K562 (cell line): Measurements from ENCODE around the gene FASTK. TPM values are rescaled to one million over a fixed set of nuclear protein-coding genes. Genes with fewer than 3 reads are reported as not detected.

Experiments used
- ARID4B ChIP-seq: sonication (generic); formaldehyde crosslinking; IDR thresholded peaks from 2 replicates; pipeline ENCODE4 v1.8.0; 2022; ENCODE audit warnings: mild to moderate bottlenecking, missing genetic modification reagents
- ASH1L ChIP-seq: fragments of 450-650 bp; IDR thresholded peaks from 2 replicates; pipeline ENCODE4 v1.6.1; 2018; ENCODE audit warnings: borderline replicate concordance, mild to moderate bottlenecking, low read depth; ENCODE audit not compliant: partially characterized antibody
- CBFB ChIP-seq: sonication (generic); formaldehyde crosslinking; IDR thresholded peaks from 2 replicates; pipeline ENCODE4 v1.4.0; 2020; ENCODE audit warnings: mild to moderate bottlenecking, missing genetic modification reagents
- CBX3 ChIP-seq, 2 experiments: IDR thresholded peaks; 1 replicate in 1 of 2; 2 replicates in 1 of 2; pipeline ENCODE4 v1.6.1; 2012; ENCODE audit warnings: inconsistent platforms in 2 of 2, low read length in 2 of 2, borderline replicate concordance in 1 of 2, control low read depth in 1 of 2
- DACH1 ChIP-seq: fragments of 450-650 bp; IDR thresholded peaks from 2 replicates; pipeline ENCODE4 v1.6.1; 2018; ENCODE audit not compliant: partially characterized antibody
- HBP1 ChIP-seq: fragments of 450-650 bp; formaldehyde crosslinking; IDR thresholded peaks from 2 replicates; pipeline ENCODE4 v1.4.0; 2022; ENCODE audit warnings: missing genetic modification characterization
- PHTF2 ChIP-seq: fragments of 250-450 bp; sonication (Bioruptor Pico); IDR thresholded peaks from 2 replicates; pipeline ENCODE4 v1.5.0; 2021; ENCODE audit warnings: mild to moderate bottlenecking
- POU5F1 ChIP-seq: fragments of 150-350 bp; IDR thresholded peaks from 2 replicates; pipeline ENCODE4 v1.6.1; 2014; ENCODE audit warnings: borderline replicate concordance, low read length, low read depth, mild to moderate bottlenecking; ENCODE audit not compliant: partially characterized antibody
- USF2 ChIP-seq: sonication (generic); formaldehyde crosslinking; IDR thresholded peaks from 2 replicates; pipeline ENCODE4 v1.5.0; 2020; ENCODE audit warnings: missing genetic modification reagents
- ZBTB43 ChIP-seq: sonication (generic); formaldehyde crosslinking; IDR thresholded peaks from 2 replicates; pipeline ENCODE4 v1.8.0; 2023; ENCODE audit warnings: mild to moderate bottlenecking, missing genetic modification reagents
- ZMIZ1 ChIP-seq, 2 experiments: fragments of 150-350 bp in 1 of 2; IDR thresholded peaks; 2 replicates each; pipeline ENCODE4 v1.6.1; 2012 to 2016; ENCODE audit warnings: low read depth in 2 of 2, low read length in 2 of 2, mild to moderate bottlenecking in 1 of 2, moderate library complexity in 1 of 2
- ZNF12 ChIP-seq: sonication (generic); formaldehyde crosslinking; IDR thresholded peaks from 2 replicates; pipeline ENCODE4 v1.4.0; 2020; ENCODE audit warnings: mild to moderate bottlenecking, missing genetic modification reagents
- polyA plus RNA-seq, 8 experiments: library from polyadenylated mRNA; depleted of rRNA in 4 of 8; stranded (reverse) in 5 of 8; unstranded in 3 of 8; fragments of >200 nt; fragmentation: Nextera tagmentation in 2 of 8; fragmentation: Illumina TruSeq in 1 of 8; extraction: Ambion mirVana in 2 of 8; extraction: Trizol in 1 of 8; gene quantifications; 2 replicates each; pipeline versions ENCODE4 v1.2.1 to v1.2.3, GENCODE V29; 2011 to 2014; ENCODE audit warnings: inconsistent platforms in 1 of 8, missing spikeins in 1 of 8
- total RNA-seq, 7 experiments: library from RNA; depleted of rRNA in 6 of 7; stranded (reverse); fragments of >200 nt in 6 of 7; fragmentation: Illumina TruSeq in 2 of 7; extraction: Trizol in 2 of 7; gene quantifications; 2 replicates each; pipeline versions ENCODE4 v1.2.1 to v1.2.3, GENCODE V29; 2011 to 2021; ENCODE audit warnings: low replicate concordance in 1 of 7

Gene FASTK
- total and polyA plus RNA-seq, 9 of the 15 experiments (the other 6 are each of a cell fraction or from before 2014, with no cell fraction given): 0.51 to 150 (median 48.2) TPM

- no peak for TF ChIP-seq ZMIZ1 (IDR thresholded peaks at IDR 0.05; ENCODE audit: low read depth in 2 of 2, low read length in 2 of 2)
- TF ChIP-seq ZBTB43 (CRISPR knock-in tag): no peak
- TF ChIP-seq ZNF12 (CRISPR knock-in tag): 0 out of 2 replicates have a peak, but pooled peaks have one; percentile 49
- 0 out of 3 replicates have a peak, but pooled peaks of 1 of the 2 experiments have one; percentile 6 for TF ChIP-seq CBX3 (IDR thresholded peaks at IDR 0.05; ENCODE audit: borderline replicate concordance in 1 of 2, low read length in 2 of 2)
- peak; percentile 96 for TF ChIP-seq CBFB (CRISPR knock-in tag)
- no peak for TF ChIP-seq ASH1L
- peak; percentile 95 for TF ChIP-seq USF2 (CRISPR knock-in tag)
- TF ChIP-seq DACH1: peak; percentile 57
- TF ChIP-seq PHTF2 (CRISPR knock-in tag): no peak
- peak; percentile 96 for TF ChIP-seq ARID4B (CRISPR knock-in tag)
- TF ChIP-seq HBP1 (CRISPR knock-in tag): 0 out of 2 replicates have a peak, but pooled peaks have one; percentile 4
- no peak for TF ChIP-seq POU5F1
Observed at GRCh38 chr7:151062399-151063211, 18.0 kb downstream of the FASTK start (continued).
